Stimulated activated CD4-positive, alpha-beta T cell treated with anti-CD3 and anti-CD28 coated beads, Interleukin-2, amount 100 ng/mL, for 4 hours (primary cell): Measurements from ENCODE around the gene TRAK2.
A peak's percentile ranks its signal among the peaks of the same experiment; 100 is the strongest.
"Not testable (repeated sequence)": the region's sequence is repeated elsewhere in the genome, so short reads cannot be mapped to it uniquely, and the experiment has no call there.

Experiments
- DNase-seq: peaks from one replicate; pipeline ENCODE4 v3.0.0-alpha.2; 2020; ENCODE audit warnings: low read depth

TRAK2 gene

DNA sequence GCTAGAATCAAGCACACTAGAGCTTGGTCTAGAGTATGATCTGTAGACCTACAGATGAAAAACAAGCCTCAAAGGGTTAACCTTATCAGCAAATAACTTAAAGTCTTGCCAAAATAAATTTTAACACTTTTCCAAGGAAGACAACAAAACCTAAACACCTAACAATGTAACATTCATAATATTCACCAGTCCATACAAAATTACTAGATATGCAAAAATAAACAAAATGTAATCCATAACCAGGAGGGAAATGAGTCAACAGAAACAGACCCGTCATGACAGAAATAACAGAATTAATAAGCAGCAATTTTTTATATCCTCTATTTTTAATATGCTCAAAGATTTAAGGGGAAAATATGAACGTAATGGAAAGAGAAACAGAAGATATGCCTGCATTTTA is 36.1 kb downstream of the TRAK2 start:
- DNase-seq: no peak

DNA sequence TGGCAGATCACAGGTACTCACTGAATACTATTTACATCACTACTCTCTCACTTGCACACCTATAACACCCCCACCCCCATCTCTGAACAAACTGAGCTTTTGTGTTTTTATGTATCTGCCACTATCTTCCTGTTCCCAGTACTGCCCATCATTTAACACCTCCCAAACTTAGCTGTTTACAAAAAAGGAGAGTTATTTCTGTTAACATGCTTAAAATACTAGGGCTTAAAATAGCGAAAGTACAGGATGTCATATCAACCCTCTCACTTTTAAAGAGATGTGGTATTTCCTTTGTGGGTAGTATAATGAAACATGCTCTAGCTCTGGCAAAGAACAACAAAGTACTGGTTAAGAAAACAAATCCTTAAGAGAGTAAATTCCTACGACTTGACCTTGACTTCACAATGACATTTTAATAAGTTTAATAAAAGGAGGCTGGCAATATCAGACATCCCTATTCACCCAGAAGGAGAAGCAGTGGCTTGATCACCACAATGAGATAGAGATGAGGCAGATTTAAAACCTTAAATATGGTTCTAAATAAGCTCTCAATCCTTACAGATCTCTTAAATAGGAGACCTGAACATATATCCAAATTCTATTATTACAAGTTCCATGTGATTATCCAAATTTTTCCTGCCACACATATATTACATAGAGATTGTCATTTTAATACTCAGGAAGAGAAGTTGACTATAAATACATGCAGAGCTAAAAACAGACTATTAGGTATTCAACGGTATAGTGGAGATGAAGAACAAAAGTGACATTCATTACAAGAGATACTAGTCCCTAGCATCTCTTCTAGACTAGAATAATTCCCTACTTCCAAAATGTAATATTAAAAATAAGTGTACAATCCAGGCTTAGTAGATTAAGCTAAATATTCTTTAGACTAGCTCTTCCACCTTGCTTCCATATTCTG is 36.9 kb downstream of the TRAK2 start:
- DNase-seq: no peak

DNA sequence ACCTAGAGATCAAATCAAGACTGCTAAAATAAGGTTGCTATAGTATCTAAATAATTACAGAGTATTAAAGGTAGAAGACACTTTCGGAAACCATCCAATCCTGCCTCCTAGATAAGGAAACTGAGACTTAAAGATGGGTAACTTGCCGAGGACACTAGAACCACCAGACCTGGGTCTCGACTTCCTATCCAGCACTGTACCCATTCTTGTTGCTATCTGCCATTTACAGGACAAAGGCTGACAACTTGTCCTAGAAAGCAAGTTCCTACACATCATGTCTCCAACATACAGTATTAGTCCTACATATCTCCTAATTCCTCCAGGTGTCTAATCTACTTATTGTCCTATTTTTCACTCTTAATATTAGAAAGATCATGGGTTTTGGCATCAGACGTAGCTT is 37.7 kb downstream of the TRAK2 start:
- DNase-seq: no peak

DNA sequence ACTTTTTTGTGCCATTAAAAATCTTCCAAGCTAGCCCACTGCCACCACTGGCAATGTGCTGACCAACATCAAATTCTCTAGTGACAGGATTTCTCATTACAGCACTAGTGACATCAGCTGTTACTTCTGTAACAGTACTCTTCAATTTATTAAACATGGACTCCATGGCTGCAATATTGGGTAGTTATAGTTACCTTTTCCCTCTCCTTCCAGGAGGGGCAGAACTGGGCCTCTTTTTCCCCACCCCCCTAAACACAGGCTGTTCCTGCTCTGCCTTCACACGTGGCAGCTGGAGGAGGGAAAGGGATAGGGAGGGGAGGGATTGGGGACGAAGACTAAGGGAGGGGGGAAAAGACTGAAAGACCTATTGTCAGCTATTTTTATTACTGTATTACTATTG is 38.1 kb downstream of the TRAK2 start:
- DNase-seq: no peak

DNA sequence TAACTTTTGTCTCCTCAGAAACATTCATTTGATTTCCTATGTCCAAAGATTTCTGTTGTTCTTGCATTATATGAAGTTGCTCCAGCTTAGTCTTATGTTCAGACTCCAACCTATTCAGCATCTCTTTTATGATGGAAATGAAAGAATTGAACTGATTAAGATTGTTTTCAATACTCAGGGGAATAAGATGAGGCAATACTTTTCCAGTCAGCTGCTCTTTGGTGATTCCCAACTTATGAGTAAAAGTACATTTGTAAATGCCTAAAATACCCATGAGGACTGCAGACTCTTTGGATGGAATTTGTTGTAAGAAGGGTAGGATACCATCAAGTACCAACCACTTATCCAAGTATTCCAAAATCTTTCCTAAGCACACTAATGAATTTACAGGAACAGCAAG is 39.8 kb downstream of the TRAK2 start:
- no peak for DNase-seq

DNA sequence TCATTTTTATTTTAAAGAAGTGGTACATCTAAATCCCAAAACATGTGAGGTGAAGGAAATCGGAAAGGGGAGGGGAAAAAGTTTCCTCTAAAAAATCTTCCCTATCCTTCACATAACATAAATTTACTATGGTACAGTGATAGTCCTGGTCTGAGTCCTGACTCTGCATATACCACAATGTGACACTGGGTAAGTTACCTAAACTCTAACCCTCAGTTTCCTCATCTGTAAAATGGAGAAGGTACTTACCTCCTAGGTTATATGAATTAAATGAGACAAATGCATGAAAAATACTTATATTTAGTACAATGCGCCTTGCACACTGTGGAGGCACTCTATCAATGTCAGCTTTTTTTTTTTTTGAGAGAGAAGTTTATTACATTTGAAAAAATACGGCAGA is 42.3 kb downstream of the TRAK2 start:
- DNase-seq: no peak

DNA sequence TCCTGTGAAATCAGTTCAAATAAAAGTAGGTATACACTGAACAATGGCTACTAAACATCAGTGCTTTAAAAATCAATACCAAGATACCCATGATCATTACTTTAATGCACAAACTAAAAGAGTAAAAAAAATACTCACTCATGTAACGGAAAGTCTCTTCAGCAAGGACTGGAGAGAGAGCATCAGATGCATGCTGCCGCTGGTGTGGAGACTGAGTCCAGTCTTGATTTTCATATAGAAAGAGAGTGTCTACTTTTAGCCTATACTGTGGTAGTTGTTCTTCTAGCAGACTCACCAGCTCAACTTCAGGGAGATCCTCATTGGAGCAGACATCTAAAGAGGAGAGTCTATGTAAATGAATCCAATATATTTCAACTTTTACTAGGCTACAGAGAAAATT is 44.0 kb downstream of the TRAK2 start:
- DNase-seq: no peak

DNA sequence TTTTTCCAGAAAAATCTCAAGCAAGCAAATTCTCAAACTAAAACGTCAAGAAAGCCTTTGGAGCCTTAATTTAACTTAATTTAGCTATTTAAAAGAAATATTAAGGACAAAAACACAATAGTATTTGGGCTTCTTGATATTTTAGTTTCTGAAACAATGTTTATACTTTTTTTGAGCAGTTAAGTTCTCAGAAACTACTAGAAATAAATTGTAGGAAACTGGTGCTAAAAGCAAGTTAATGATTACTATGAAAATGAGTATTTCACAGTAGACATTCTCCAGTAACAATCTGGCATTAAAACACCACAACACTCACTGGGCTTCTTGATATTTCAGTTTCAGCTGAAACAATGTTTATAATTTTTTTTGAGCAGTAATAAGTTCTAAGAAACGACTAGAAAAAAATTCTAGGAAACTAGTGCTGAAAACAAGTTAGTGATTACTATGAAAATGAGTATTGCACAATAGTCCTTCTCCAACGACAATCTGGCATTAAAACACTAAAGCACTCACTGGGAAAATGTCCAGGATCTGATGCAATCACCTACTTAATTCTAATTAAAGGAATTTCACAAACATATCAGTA is 45.1 kb downstream of the TRAK2 start:
- no peak for DNase-seq

DNA sequence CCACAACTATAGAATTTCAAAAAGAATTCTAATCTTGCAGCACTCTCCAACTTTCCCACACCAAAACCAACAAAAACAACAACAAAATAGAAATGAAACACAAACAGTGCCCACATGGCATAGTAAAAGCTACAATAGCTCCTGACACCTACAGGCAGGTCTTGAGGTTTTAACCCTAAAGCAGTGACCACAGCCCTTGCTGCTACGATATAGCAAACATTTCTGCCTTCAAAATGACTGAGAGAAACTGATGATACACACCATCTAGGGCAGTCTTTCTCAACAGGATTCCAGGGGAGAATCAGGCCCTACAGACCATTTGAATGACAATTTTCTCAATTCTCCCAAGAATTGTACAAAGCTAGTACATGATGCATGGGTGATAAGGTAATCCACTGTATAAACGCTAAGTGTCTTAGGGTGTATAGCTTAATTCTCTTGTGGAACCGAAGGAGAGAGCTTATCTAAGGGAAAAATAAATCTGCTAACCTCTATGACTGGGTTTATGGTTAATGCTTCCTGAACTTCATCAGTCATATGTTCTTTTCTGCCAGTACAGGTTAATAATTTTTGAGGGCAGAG is 46.5 kb downstream of the TRAK2 start:
- no peak for DNase-seq

DNA sequence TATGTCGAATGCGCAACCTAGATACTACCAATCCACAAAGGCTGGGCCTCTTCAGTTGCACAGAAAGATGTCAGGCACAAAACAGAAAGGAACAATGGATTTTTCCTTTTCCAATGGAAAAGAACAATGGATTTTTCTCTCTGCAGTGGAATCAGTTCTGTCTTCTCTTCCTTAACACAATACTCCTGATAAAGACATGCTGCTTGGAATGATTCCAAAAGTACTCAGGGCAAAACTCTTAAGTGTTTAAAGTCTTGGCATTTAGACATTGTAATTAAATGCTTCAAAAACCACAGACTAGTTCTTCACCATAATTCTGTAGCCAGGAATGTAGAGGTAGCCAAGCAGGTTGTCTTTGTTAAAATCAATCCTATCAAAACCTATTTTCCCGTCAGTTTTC is 47.4 kb downstream of the TRAK2 start:
- DNase-seq: no peak

DNA sequence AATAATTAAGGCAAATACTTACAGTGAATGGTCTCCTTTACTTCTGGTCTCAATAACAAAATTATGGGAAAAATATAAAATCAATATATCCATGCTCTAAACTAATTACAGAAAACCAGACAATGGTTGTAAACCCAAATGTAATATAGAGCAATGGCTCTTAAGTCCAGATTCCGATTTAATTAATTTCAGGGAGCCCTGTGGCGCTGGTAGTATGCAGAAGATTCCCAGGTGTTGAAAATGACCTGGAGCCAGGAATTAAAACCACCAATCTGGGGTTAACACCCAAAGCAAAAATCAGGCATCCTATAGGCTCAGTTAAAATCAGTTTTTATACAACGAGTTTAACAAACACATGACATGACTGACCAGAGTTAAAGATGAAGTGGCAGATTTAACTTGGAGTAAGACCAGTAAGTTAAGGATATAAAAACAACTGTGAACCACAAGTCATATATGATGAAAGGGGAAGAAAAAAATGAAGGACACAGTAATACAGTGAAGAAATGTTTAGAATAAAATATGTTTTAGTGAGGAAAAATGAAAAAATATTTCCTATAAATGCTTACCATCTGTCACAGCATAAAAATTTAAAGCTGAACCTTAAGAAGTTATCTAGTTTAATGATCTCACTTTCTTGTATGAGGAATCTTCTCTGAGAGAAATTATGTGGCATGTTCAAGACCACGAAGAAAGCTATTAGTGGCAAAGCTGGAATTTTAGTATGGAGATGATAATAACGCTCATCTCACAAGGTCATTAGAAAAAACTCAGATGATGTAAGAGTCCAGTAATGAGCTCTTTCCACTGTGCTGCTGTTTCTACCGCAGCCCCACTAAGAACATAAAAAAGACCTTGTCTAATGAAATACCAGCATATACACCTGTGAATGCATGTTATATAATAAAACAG is 48.4 kb downstream of the TRAK2 start:
- no peak for DNase-seq

DNA sequence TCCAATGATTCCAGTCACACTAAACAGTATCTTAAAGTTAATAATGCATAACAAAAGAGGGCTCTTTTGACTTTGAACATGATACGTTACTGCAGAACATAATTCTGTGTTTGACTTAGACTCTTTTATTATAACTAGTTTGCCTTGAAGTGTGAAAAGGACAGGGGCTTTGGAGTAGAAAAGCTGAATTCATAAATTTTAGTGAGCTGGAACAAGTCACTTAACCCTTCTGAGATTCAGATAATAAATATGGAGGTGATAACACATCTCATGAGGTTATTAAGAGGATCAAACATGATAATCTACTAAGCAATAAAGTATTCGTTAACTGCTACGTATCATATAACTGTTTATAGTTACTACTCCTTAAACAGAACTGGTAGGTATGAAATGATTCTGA is 49.4 kb downstream of the TRAK2 start:
- DNase-seq: no peak

DNA sequence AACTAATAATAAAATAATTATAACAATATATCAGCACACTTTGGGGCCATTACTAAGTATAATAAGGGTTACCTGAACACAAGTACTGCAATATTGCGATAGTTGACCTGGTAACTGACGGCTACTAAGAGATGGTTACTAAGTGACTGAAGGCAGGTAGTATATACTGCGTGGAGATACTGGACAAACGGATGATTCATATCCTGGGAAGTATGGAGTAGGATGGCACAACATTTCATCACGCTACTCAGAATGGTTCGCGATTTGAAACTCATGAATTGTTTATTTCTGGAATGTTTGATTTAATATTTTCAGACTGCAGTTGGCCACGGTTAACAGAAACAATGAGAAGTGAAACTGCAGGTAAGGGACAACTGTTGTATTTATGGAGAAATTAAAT is 54.7 kb downstream of the TRAK2 start:
- no peak for DNase-seq

DNA sequence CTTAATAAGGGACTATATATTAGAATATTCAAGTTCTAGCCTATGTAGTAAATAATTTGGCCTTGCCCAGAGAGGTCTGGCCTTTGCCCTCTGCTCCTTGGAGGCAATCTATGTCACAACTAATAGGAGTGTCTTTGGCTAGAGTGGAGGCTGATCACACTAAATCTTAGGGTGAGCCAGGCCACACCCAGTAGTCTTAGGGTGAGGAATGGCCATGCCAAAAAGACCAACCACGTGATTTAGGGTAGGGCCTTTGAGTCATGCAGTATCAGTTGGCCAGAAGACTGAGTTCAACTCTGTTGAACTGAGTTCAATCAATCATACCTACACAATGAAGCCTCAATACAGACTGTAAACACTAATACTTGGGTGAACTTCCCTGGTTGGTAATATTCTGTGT is 68.1 kb downstream of the TRAK2 start:
- DNase-seq: no peak

DNA sequence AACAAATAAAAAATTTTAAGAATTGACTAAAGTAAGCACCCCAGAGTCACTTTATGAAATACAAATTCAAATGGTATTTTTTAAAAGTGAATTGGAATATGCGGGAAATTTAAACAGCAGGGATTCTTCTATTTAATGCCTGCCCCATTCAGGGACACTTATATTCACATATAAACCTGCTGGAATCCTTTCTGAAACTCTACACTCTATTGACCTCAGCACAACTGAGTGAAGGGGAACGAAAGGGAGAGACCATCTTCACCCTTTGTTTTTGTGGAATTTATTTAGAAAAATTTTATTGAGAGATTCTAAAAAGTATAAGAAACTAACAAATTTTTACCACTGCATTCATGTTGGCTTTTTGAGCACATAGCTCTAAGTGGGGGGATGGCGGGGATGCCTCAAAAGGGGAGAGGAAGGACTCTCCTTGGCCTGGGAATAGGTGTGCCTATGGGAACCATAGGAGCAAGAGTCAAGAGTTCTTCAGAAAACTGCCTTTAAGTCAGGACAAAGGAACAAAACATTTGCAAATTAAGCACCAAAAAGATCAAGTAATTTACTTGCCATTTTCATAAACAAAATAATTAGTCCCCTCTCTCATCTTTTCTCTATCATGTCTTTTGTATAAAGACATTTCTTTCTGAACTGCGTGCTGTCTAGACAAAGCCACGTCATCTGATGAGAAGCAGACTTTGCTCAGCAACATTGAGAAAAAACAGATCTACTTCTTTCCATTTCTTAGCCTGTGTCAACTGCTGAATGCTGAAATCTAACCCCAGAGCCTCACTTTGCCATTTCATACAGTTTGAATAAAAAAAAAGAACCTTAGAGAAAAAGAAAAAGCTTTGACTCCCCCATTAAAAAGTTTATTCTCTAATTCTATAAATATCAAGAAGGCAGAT is 72.5 kb downstream of the TRAK2 start:
- DNase-seq: no peak

DNA sequence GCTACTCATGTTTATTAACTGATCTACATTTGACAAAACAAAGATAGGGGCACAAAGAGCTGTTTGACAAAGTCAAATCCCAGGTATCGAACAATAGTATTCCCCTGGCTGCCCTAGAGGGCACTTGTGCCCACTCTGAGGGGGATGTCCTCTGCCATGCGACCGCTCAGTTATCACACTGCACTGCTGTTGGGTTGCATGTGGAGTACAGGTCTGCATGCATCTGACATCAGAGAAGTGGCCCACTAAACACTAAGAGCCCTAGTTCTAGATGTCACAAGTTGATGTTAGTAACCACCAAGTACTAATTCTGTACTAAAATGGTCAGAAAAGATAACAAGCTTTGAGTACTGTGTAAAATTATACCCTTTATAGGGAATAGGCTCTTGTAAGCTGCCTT is 74.0 kb downstream of the TRAK2 start:
- DNase-seq: no peak

DNA sequence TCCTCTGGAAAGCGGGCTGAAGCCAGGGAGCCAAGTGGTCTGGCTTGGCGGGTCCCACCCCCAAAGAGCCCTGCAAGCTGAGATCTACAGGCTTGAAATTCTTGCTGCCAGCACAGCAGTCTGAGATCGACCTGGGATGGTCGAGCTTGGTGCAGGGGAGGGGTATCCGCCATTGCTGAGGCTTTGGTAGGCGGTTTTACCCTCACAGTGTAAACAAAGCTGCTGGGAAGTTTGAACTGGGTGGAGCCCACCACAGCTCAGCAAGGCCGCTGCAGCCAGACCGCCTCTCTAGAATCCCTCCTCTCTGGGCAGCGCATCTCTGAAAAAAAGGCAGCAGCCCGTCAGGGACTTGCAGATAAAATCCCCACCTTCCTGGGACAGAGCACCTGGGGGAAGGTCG is 81.5 kb downstream of the TRAK2 start:
- DNase-seq: no peak

DNA sequence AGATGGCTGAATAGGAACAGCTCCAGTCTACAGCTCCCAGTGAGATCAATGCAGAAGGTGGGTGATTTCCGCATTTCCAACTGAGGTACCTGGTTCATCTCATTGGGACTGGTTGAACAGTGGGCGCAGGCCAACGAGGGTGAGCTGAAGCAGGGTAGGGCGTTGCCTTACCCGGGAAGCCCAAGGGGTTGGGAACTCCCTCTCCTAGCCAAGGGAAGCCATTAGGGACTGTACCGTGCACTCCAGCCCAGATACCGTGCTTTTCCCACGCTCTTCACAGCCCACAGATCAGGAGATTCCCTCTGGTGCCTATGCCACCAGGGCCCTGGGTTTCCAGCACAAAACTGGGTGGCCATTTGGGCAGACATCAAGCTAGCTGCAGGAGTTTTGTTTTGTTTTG is 81.9 kb downstream of the TRAK2 start:
- DNase-seq: not testable (repeated sequence)

DNA sequence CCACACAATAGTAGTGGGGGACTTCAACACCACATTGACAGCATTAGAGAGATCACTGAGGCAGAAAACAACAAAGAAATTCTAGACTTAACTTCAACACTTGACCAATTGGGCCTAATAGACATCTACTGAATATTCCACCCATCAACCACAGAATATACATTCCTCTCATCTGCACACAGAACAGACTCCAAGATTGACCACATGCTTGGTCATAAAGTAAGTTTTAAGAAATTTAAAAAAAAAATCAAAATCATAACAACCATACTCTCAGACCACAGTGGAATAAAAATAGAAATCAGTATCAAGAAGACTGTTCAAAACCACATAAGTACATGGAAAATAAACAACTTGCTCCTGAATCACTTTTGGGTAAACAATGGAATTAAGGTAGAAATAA is 85.1 kb downstream of the TRAK2 start:
- no peak for DNase-seq

DNA sequence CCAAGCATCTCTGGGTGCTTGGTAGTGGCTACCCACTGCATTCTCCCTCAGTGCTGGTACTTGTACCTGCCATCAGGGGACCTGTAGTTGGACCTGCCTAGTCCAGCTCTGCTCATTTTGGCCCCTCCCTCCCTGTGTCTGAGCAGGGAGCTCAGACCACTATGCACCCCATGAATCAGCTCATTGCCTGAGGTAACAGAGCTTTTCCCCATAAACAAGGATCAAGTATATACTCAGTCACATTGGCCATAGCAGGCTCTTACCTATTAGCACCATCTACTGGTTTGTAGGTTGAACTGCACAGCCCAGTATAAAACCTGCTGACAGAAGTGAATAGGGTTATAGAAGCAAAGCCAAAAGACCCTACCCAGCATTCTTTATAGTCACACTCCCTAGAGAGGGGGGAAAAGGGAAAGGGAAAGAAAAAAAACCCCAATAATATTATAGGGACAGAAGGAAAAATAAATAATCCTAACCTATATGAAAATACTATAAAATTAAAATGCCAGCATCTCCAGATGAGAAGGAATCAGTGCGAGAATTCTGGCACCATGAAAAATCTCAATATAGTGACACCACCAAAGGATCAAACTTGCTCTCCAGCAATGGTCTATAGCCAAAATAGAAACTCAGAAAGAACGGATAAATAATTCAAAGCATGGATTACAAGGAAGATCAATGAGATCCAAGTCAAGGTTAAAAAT is 87.2 kb downstream of the TRAK2 start:
- peak; percentile 17 for DNase-seq

DNA sequence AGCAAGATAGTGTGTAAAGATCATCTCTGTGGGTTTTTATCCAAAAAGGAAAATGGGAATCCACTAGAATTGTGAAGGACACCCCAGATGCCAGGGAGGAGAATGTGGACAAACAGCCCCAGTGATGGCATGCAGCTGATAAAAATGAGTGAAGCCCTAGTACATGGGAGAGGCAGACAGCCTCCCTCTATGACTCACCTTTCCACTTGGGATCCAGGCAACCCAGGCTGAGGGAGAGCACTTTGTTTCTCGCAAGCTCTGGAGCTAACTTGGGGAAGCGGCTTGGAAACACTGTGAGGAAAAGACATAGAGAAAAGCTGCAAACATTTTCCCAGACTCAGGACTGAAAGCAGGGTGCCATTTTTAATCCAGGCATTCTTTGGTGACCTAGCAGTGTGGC is 88.9 kb downstream of the TRAK2 start:
- DNase-seq: no peak
